Esophagus muscularis mucosa (tissue), 3 donors: ENCODE results near the gene GABARAPL1.

Experiments used
- CTCF ChIP-seq, 3 experiments: fragments of 200-600 bp in 2 of 3; fragments of 450-650 bp in 1 of 3; sonication (generic) in 2 of 3; IDR thresholded peaks; one replicate each; pipeline ENCODE4 v1.5.1; 2017 to 2019; ENCODE audit warnings: antibody characterized with exemption in 3 of 3, mild to moderate bottlenecking in 2 of 3, moderate library complexity in 1 of 3
- POLR2A ChIP-seq: fragments of 450-650 bp; IDR thresholded peaks from one replicate; pipeline ENCODE4 v1.6.1; 2017; ENCODE audit warnings: antibody characterized with exemption, moderate library complexity, mild to moderate bottlenecking, low read depth
- POLR2AphosphoS5 ChIP-seq, 2 donors: sonication (generic); formaldehyde crosslinking; IDR thresholded peaks; one replicate each; pipeline ENCODE4 v1.6.1; 2017; ENCODE audit warnings: antibody characterized with exemption in 2 of 2

GRCh38 chr12:10167599-10167998 is 45.1 kb upstream of the GABARAPL1 start:
- no peak for TF ChIP-seq CTCF (IDR thresholded peaks at IDR 0.05)
- no peak for TF ChIP-seq POLR2AphosphoS5 (IDR thresholded peaks at IDR 0.05)
- TF ChIP-seq POLR2A = no peak
